Measurements from ENCODE around the gene ESR1.
"Not testable (repeated sequence)": the region's sequence is repeated elsewhere in the genome, so short reads cannot be mapped to it uniquely, and the experiment has no call there.

The ESR1 gene

DNA sequence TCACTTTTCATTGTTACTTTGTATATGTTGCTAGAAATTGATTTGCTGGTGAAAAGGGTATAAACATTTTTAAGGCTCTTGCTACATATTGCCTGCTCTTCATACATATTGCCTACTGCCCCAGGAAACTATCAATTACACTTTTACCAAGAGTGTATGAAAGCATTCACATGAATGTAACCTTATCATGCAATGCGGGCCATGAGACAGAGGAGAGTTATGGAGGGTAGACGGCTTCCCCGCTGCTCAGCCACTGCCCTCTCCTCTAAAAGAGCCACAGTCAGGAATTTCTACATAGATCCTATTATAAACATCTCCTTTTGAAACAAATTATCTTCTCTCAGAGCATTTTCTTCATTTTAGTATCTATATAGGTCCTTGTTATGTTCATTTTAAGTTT lies 264.4 kb downstream of the ESR1 start:
- no peak for DNase-seq (ENCODE audit: low read depth, low spot score)
- H3K4me3 ChIP-seq (ENCODE audit: low read length) = no peak overlapping the region

DNA sequence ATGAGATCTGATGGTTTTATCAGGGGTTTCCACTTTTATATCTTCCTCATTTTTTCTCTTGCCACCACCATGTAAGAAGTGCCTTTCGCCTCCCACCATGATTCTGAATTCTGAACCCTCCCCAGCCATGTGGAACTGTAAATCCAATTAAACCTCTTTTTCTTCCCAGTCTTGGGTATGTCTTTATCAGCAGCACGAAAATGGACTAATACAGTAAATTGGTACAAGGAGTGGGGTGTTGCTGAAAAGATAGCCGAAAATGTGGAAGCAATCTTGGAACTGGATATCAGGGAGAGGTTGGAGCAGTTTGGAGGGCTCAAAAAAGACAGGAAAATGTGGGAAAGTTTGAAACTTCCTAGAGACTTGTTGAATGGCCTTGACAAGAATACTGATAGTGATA lies 268.8 kb downstream of the ESR1 start:
- H3K4me3 ChIP-seq (ENCODE audit: low read length); DNase-seq (ENCODE audit: low read depth, low spot score): not testable (repeated sequence)

DNA sequence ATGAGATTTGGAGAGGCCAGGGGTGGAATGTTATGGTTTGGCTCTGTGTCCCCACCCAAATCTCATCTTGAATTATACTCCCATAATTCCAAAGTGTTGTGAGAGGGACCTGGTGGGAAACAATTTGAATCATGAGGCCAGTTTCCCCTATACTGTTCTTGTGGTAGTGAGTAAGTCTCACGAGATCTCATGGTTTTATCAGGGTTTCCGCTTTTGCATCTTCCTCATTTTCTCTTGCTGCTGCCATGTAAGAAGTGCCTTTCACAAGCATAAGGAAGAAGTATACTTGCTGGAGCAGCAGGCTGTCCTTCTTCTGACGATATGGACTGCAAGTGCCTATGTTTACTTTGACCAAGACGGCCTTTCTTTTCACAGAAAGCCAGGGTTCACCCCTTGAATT lies 270.5 kb downstream of the ESR1 start:
- DNase-seq (ENCODE audit: low read depth, low spot score) = no peak

DNA sequence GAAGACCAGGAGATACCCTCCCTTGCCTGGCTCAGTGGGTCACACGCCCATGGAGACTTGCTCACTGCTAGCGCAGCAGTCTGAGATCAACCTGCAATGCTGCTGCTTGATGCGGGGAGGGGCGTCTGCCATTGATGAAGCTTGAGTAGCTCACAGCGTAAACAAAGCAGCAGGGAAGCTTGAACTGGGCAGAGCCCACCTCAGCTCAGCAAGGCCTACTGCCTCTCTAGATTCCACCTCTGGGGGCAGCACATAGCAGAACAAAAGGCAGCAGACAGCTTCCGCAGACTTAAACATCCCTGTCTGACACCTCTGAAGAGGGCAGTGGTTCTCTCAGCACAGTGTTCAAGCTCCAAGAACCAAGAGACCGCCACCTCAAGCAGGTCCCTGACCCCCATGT lies 271.3 kb downstream of the ESR1 start:
- no peak overlapping the region for H3K4me3 ChIP-seq (ENCODE audit: low read length)
- DNase-seq (ENCODE audit: low read depth, low spot score) = no peak

More for the DNA sequence above, 270.5 kb downstream of the ESR1 start:
- no peak overlapping the region for H3K4me3 ChIP-seq (ENCODE audit: low read length)

DNA sequence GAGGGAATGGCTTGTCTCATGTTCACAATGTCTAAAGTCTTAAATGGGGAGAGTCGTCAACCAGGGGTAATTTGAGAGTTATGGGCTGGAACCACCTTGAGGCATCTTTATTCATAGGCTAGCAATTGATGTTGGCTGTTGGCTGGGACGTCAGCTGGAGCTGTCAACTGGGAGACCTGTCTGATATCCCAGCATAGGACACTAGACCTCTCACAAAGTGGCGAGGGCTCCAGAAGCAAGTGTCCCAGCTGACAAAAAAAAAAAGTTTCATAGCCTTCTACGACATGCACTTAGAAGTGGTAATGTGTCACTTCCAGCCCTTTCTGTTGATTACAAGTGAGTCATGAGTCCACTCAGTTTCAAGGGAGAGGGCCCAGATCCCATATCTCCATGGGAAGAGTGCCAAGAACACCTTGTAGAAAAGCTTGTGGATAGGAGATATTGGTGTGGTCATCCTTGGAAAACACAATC lies 278.0 kb downstream of the ESR1 start:
- H3K4me3 ChIP-seq (ENCODE audit: low read length) = no peak overlapping the region
- no peak for DNase-seq (ENCODE audit: low read depth, low spot score)

DNA sequence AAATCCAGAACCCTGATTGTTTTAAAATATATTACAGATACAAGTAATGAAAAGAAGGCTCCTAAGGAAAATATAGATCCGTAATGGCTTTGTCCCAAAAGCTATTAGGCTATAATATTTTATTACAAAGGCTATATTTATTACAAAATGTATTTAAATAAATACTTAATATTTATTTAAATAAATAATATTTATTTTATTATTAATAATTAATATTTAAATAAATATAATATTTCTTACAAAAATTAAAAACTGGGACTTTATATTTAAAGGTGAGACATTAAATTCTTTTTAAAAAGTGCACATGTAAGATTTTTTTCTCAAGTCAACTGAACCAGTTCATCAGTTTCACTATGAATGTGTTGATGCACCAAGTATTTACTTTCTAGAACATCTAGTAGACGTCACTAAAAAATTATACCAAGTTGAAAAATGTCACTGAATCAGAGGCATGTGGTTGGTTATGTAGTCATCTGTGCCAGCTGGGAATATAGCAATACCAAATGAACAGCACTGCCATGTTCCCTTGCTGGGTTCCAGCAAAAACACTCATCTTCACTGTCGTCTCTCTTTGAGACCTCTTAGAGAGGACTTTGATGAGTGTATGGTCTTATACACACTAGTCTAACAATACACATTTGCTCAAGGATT lies 278.9 kb downstream of the ESR1 start:
- no peak overlapping the region for H3K4me3 ChIP-seq (ENCODE audit: low read length)
- DNase-seq (ENCODE audit: low read depth, low spot score) = no peak

DNA sequence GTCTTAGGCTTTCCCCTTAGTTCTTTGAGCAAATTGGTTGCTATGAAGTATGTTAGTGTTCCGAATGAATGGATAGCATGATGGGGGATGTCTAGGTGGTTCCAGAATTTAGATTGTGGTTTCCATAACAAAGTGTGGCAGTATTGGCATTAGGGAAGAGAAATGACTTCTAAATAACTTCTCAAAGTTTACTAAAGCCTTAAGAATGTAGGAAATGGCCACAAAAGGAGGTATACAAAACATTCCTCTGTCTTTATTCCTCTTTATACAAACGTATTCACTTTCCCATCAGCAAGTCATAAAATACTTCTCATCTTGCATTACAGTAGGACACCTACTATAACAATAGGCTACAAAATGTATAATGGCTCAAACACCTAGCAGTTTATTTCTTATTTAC lies 279.6 kb downstream of the ESR1 start:
- H3K4me3 ChIP-seq (ENCODE audit: low read length) = no peak overlapping the region
- no peak for DNase-seq (ENCODE audit: low read depth, low spot score)

DNA sequence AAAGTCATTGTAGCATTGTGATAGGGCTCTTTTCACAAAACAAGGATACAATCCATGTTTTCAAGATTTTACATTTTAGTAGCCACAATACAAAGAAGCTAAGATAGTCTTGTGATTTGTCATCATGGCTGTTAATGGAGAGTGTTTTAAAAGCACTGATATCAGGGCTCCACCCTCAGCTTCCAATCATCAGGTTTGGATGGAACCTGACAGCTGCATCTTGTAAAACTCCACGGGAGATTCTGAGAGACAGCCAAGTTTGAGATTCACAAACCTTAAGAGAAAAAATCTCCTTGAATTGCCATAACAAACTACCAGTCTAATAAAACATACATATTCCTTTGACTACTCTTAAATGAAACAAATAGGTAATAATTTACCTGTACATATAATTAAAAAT lies 280.2 kb downstream of the ESR1 start:
- H3K4me3 ChIP-seq (ENCODE audit: low read length) = no peak overlapping the region
- DNase-seq (ENCODE audit: low read depth, low spot score) = no peak

DNA sequence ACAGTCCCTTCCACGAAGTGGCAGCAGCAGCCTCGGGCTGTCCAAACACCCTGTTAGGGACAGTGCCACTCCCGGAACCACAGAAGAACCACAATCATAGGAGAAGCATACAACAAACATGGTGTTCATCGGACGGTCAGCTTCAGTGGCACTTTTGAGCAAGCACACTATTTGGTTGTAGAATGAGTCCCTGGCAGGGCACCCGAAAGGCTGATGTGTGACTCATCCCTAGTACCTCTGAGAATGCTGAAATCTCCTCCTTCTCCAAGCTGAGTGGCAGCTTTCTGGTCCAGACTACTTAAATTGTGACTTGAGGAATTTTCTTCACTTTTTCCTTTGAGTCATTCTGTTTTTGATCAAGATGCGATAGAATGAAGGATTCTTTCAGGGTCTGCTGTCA lies 282.5 kb downstream of the ESR1 start:
- H3K4me3 ChIP-seq (ENCODE audit: low read length) = no peak overlapping the region
- DNase-seq (ENCODE audit: low read depth, low spot score) = no peak

DNA sequence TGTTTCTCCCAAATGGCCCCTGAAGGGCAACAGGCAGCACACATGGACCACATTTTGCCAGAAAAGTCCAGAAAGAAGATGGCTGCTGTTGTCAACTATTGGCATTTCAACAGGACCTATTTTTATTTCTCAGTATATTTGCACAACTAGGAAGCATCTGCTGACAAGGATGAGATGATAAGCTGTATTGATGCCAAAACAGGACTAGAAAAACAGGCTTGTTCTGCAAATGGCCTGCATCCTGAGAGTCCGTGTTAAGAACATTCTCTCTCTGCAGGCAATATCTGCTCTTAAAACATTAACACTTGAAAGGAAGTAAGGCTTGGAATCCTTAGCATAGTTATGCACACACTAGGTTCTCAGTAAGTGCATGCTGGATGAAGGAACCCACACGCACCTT lies 283.7 kb downstream of the ESR1 start:
- no peak for DNase-seq (ENCODE audit: low read depth, low spot score)
- H3K4me3 ChIP-seq (ENCODE audit: low read length) = no peak overlapping the region

DNA sequence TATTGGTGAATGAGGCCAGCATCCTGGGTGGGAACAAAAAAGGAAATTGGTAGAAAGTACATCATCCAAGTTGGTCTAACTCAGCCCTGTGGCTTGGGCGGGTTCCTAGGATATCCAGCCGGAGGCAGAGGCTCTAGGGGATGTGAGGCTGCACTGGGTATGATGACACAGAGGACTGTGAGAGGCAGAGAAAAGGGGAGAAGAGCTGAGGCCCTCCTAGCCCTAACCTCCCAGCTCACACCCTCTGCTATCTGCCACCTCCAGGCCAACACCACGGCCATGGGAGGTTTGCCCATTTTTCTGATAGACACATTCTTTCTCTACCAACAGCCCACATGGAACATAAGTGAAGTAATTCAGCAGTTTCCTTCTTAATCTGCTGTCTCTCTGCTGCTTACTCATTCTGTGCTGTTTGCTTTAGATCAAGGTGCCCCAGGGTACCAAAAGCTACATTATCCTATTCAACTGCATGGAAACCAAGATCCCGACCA lies 284.4 kb downstream of the ESR1 start:
- no peak overlapping the region for H3K4me3 ChIP-seq (ENCODE audit: low read length)
- no peak for DNase-seq (ENCODE audit: low read depth, low spot score)

DNA sequence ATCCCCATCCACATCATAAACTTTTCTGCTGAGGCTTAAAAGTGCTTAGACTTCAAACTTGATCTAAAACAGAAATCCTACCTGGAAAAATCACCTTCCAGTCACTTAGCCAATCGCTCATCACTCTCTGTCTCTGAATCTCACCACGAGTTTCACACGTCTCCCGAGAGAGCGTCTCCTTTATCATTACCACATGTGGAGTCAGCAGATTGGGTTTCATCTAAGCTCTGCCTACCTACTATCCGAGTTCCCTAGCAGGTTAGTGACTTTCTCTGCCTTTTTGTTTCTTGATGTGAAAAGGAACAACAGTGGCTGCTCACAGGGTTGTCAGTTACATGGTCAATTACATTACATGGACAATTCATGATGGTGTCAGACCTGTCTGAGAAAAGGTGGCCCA lies 286.2 kb downstream of the ESR1 start:
- H3K4me3 ChIP-seq (ENCODE audit: low read length) = no peak overlapping the region
- DNase-seq (ENCODE audit: low read depth, low spot score) = no peak

DNA sequence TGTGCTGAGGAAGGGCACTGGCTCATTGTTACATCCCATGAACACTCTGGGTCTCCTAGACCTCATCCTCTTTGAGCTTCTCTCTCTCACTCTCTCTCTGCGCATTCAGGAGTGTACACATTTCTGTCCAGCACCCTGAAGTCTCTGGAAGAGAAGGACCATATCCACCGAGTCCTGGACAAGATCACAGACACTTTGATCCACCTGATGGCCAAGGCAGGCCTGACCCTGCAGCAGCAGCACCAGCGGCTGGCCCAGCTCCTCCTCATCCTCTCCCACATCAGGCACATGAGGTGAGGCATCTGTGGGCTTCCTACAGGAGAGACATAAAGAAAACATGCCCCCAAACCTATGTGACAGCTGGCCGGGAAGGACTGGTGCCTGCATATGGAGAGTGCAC lies 286.8 kb downstream of the ESR1 start:
- H3K4me3 ChIP-seq (ENCODE audit: low read length) = no peak overlapping the region
- no peak for DNase-seq (ENCODE audit: low read depth, low spot score)

DNA sequence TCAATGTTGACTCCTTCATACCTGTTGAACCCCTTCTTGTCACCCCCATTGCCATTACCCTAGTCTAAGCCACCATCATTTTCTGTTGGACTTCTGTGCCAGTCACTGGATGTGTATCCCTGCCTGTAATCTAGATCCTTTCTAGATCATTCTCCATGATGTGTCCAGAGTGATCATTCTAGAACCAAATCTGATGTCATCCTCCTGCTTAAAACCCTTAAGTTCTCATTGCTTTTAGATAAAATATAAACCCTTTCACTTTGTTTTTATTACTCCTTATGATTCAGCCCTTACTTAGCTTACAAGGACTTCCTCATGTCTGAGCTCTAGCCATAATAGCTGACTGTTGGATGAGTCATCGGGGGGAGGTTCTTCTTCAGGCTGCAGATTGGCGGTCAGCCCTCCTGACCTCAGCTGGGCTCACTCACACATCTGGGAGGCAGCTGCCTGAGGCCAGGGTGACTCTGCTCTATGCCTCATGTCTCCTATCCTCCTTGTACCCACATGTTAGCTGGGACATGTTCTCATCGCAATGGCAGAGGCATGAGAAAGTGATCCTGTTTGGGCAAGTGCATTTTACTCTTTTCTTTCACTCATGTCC lies 287.6 kb downstream of the ESR1 start:
- H3K4me3 ChIP-seq (ENCODE audit: low read length) = no peak overlapping the region
- no peak for DNase-seq (ENCODE audit: low read depth, low spot score)

DNA sequence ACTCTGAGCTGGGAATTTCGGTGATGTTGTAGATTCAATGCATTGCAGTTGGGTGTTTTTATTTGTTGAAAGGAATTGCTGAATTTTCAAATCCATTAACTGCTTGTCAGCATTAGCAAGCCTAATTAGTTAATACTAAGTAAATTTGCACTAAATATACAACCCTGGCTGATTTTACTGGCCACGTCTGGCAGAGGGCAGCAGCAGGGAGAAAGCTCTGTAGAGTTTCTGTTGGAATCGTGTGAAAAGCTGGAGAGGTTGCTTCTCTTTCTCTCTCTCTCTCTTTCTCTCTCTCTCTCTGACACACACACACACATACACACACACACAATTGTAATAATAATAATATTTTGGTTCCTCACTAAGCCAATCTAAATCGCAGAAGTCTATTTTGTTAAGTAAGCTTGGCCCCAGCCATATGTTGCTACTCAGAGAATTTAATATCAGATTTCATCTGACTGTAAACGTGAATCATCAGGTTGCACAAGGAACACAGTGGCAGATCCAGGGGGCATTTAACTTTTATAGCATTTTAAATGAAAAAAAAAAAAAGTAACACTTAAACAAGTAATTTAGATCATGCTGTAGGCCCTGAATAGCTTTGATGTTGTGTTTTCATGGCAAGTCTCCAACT lies 289.5 kb downstream of the ESR1 start:
- DNase-seq (ENCODE audit: low read depth, low spot score) = no peak
- H3K4me3 ChIP-seq (ENCODE audit: low read length) = no peak overlapping the region

DNA sequence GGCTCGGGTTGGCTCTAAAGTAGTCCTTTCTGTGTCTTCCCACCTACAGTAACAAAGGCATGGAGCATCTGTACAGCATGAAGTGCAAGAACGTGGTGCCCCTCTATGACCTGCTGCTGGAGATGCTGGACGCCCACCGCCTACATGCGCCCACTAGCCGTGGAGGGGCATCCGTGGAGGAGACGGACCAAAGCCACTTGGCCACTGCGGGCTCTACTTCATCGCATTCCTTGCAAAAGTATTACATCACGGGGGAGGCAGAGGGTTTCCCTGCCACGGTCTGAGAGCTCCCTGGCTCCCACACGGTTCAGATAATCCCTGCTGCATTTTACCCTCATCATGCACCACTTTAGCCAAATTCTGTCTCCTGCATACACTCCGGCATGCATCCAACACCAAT lies 291.2 kb downstream of the ESR1 start:
- no peak overlapping the region for H3K4me3 ChIP-seq (ENCODE audit: low read length)
- no peak for DNase-seq (ENCODE audit: low read depth, low spot score)

DNA sequence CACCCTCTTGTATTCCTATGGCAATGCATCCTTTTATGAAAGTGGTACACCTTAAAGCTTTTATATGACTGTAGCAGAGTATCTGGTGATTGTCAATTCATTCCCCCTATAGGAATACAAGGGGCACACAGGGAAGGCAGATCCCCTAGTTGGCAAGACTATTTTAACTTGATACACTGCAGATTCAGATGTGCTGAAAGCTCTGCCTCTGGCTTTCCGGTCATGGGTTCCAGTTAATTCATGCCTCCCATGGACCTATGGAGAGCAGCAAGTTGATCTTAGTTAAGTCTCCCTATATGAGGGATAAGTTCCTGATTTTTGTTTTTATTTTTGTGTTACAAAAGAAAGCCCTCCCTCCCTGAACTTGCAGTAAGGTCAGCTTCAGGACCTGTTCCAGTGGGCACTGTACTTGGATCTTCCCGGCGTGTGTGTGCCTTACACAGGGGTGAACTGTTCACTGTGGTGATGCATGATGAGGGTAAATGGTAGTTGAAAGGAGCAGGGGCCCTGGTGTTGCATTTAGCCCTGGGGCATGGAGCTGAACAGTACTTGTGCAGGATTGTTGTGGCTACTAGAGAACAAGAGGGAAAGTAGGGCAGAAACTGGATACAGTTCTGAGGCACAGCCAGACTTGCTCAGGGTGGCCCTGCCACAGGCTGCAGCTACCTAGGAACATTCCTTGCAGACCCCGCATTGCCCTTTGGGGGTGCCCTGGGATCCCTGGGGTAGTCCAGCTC lies 292.1 kb downstream of the ESR1 start:
- DNase-seq (ENCODE audit: low read depth, low spot score) = no peak
- no peak overlapping the region for H3K4me3 ChIP-seq (ENCODE audit: low read length)

DNA sequence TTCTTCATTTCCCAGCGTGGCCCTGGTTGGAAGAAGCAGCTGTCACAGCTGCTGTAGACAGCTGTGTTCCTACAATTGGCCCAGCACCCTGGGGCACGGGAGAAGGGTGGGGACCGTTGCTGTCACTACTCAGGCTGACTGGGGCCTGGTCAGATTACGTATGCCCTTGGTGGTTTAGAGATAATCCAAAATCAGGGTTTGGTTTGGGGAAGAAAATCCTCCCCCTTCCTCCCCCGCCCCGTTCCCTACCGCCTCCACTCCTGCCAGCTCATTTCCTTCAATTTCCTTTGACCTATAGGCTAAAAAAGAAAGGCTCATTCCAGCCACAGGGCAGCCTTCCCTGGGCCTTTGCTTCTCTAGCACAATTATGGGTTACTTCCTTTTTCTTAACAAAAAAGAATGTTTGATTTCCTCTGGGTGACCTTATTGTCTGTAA lies 292.7 kb downstream of the ESR1 start:
- DNase-seq (ENCODE audit: low read depth, low spot score) = no peak

DNA sequence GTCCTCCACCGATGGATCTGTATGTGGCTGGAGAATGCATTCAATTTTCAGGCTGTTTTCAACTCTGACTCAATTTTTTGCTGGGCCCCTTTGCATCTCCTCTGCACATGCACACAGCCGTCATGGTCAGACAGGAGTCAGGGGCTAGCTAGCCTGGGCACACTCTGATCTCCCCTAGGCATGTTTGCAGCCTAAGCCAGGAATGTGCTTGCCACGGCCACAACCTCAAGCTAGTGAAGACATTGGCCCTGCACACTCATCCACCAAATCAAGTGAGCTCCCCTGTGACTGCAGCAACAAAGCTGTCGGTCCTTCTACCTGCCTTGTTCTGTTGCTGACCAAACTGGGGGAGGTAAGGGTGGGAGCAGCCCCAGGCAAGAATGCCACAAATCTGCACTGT lies 300.5 kb downstream of the ESR1 start:
- H3K4me3 ChIP-seq (ENCODE audit: low read length) = no peak overlapping the region
- DNase-seq (ENCODE audit: low read depth, low spot score) = no peak

More for the DNA sequence above, 292.7 kb downstream of the ESR1 start:
- H3K4me3 ChIP-seq (ENCODE audit: low read length) = no peak overlapping the region

Measured in Jurkat, Clone E6-1 (cell line).